Measurements from ENCODE around the gene AMMECR1L.
"Not testable (repeated sequence)": the region's sequence is repeated elsewhere in the genome, so short reads cannot be mapped to it uniquely, and the experiment has no call there.

The AMMECR1L gene

GRCh38 chr2:127844973-127845372 is 40.8 kb downstream of the AMMECR1L start:
- TF ChIP-seq CTCF (IDR thresholded peaks at IDR 0.05; ENCODE audit: low read depth, low read length, missing control alignments): no peak
- H3K4me3 ChIP-seq (ENCODE audit: low read depth, low read length): no peak overlapping the region
- DNase-seq (ENCODE audit: low read depth): no peak
- in situ Hi-C loops (cut with HindIII; ENCODE audit: low sequenced_read_pairs): no loop called here

DNA sequence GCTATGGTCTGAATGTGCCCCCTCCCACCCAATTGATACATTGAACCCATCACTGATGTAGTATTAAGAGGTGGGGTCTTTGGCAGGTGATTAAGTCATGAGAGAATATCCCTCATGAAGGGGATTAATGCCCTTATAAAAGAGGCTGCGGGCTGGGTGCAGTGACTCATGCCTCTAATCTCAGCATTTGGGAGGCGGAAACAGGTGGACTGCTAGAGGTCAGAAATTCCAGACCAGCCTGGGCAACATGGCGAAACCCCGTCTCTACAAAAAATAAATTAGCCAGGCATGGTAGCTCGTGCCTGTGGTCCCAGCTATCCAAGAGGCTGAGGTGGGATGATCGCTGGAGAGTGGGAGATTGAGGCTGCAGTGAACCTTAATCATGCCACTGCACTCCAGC is 42.1 kb downstream of the AMMECR1L start:
- no peak for TF ChIP-seq CTCF (IDR thresholded peaks at IDR 0.05; ENCODE audit: low read depth, low read length, missing control alignments)
- no peak overlapping the region for H3K4me3 ChIP-seq (ENCODE audit: low read depth, low read length)
- in situ Hi-C loops (cut with HindIII; ENCODE audit: low sequenced_read_pairs): no loop called here

GRCh38 chr2:127841466-127842178 is 44.1 kb downstream of the AMMECR1L start:
- in situ Hi-C loops (cut with HindIII; ENCODE audit: low sequenced_read_pairs): no loop called here
- no peak for DNase-seq (ENCODE audit: low read depth)
- no peak overlapping the region for H3K4me3 ChIP-seq (ENCODE audit: low read depth, low read length)
- TF ChIP-seq CTCF (IDR thresholded peaks at IDR 0.05; ENCODE audit: low read depth, low read length, missing control alignments): no peak

More for the DNA sequence above, 42.1 kb downstream of the AMMECR1L start:
- DNase-seq (ENCODE audit: low read depth): no peak

- no peak for TF ChIP-seq CTCF (IDR thresholded peaks at IDR 0.05; ENCODE audit: low read depth, low read length, missing control alignments)
- in situ Hi-C loops (cut with HindIII; ENCODE audit: low sequenced_read_pairs): no loop called here
- DNase-seq (ENCODE audit: low read depth): no peak
- H3K4me3 ChIP-seq (ENCODE audit: low read depth, low read length): no peak overlapping the region
Measured at GRCh38 chr2:127840893-127841292, 44.9 kb downstream of the AMMECR1L start.

- in situ Hi-C loops (cut with HindIII; ENCODE audit: low sequenced_read_pairs): no loop called here
- DNase-seq (ENCODE audit: low read depth): no peak
- no peak for TF ChIP-seq CTCF (IDR thresholded peaks at IDR 0.05; ENCODE audit: low read depth, low read length, missing control alignments)
- H3K4me3 ChIP-seq (ENCODE audit: low read depth, low read length): no peak overlapping the region
Measured at GRCh38 chr2:127834951-127835350, 50.8 kb downstream of the AMMECR1L start.

- no peak for TF ChIP-seq CTCF (IDR thresholded peaks at IDR 0.05; ENCODE audit: low read depth, low read length, missing control alignments)
- DNase-seq (ENCODE audit: low read depth): no peak
- in situ Hi-C loops (cut with HindIII; ENCODE audit: low sequenced_read_pairs): no loop called here
- no peak overlapping the region for H3K4me3 ChIP-seq (ENCODE audit: low read depth, low read length)
Measured at GRCh38 chr2:127829845-127830246, 55.9 kb downstream of the AMMECR1L start.

DNA sequence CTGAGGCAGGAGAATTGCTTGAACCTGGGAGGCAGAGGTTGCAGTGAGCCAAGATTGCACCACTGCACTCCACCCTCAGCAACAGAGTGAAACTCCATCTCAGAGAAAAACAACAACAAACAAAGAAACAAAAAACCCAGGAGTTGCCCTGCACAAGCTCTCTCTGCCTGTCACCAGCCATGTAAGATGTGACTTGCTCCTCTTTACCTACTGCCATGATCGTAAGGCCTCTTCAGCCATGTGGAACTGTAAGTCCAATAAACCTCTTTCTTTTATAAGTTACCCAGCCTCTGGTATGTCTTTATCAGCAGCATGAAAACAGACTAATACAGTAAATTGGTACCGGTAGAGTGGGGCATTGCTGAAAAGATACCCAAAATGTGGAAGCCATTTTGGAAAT is 59.0 kb downstream of the AMMECR1L start:
- DNase-seq (ENCODE audit: low read depth); H3K4me3 ChIP-seq (ENCODE audit: low read depth, low read length); in situ Hi-C loops (cut with HindIII; ENCODE audit: low sequenced_read_pairs): not testable (repeated sequence)

All from astrocyte of the cerebellum (primary cell).